Muscle of leg (tissue), 11 donors: ENCODE measurements around the gene XIRP1. TPM values are rescaled to one million over a fixed set of nuclear protein-coding genes. Genes with fewer than 3 reads are reported as not detected.

Experiments used
- DNase-seq: peaks from one replicate; pipeline ENCODE4 v3.0.0; 2013
- H3K27ac ChIP-seq: one replicate; pipeline ENCODE4 v1.5.1; 2013; ENCODE audit warnings: mild to moderate bottlenecking, low read length, control low read depth
- H3K27me3 ChIP-seq: one replicate; pipeline ENCODE4 v1.6.1; 2013; ENCODE audit warnings: low read length; ENCODE audit not compliant: control insufficient read depth, insufficient read depth
- H3K36me3 ChIP-seq: one replicate; pipeline ENCODE4 v1.6.1; 2013; ENCODE audit warnings: low read length; ENCODE audit not compliant: control insufficient read depth, insufficient read depth
- H3K4me1 ChIP-seq: one replicate; pipeline ENCODE4 v1.6.1; 2013; ENCODE audit warnings: low read length; ENCODE audit not compliant: control insufficient read depth, insufficient read depth
- H3K4me3 ChIP-seq: one replicate; pipeline ENCODE4 v1.5.1; 2013; ENCODE audit warnings: low read length, control low read depth
- H3K9me3 ChIP-seq: replicated peaks from 2 replicates; pipeline ENCODE4 v1.6.1; 2013; ENCODE audit warnings: low read depth, low read length; ENCODE audit not compliant: control insufficient read depth
- WGBS: methylation state at CpG from one replicate; pipeline ENCODE4 v1.1.5; 2013; ENCODE audit warnings: missing lambda C conversion rate; ENCODE audit not compliant: insufficient coverage; 5-methylcytosine and 5-hydroxymethylcytosine counted together
- polyA plus RNA-seq, 8 donors: library from polyadenylated mRNA; unstranded; fragments of 120-200 nt; gene quantifications; one replicate each; pipeline versions ENCODE4 v1.2.1 to v1.2.3, GENCODE V29; 2013; ENCODE audit warnings: inconsistent platforms in 1 of 8, low replicate concordance in 1 of 8; ENCODE audit not compliant: insufficient read length in 8 of 8, insufficient read depth in 1 of 8
- total RNA-seq: library from RNA; stranded (reverse); fragments of 120-200 nt; gene quantifications from one replicate; pipeline ENCODE4 v1.2.4, GENCODE V29; 2013

The XIRP1 gene
- total and polyA plus RNA-seq, 9 donors: 79.4 to 271 (median 145) TPM

DNA sequence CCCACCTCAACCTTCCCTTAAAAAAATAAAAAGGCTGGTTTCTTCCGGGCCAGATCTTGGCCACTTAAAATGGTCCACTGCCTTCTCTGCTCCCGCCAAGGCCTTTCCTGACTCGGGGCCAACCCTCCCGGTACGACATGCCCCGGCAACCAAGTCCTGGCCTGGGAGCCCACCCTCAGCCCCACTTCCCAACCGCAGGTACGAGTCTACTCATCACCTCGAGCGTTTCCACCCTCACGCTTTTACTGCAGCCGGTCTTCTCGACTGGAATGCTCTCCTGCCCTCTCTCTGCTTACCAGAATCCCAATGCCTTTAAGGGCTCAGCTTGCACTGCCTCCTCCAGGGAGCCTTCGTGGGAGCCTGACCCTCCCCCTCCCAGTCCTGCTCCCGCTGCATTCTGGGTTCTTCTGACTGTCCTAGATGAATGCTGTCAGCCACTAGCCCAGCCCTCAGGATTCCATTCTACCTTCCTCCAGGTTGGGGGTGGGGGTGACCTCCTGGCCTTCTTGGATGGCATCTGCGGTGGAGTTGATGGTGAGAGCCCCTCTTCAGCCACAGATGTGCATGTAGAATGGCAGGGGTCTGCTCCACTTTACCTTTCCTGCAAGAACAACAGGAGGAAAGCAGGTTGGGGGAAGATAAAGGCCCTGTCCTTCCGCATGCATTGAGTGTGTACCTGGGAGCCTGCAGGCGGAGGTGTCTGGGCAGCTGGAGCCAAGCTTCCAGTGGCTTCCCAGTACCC, 37.9 kb downstream of the XIRP1 start:
- Histone ChIP-seq H3K27me3 (no peaks in the 10 kb centered on the region), H3K4me3 (no peak overlapping the region), H3K27ac (peak overlapping the region; percentile 6), H3K4me1 (peaks cover 37% of the 10 kb centered on the region), H3K9me3 (no peaks in the 10 kb centered on the region), H3K36me3 (no peaks in the 10 kb centered on the region)
- WGBS: 38% methylated on average over 15 of the region's 18 CpGs
- DNase-seq: no peak

GRCh38 chr3:39153977-39154279, 38.5 kb downstream of the XIRP1 start:
- Histone ChIP-seq H3K9me3 (no peaks in the 10 kb centered on the region), H3K4me3 (peak overlapping the region; percentile 33), H3K36me3 (no peaks in the 10 kb centered on the region), H3K27ac (peak overlapping the region; percentile 66), H3K4me1 (peaks cover 40% of the 10 kb centered on the region), H3K27me3 (no peaks in the 10 kb centered on the region)
- DNase-seq: no peak
- WGBS: no CpG with 5 or more reads among the region's 9 CpGs

DNA sequence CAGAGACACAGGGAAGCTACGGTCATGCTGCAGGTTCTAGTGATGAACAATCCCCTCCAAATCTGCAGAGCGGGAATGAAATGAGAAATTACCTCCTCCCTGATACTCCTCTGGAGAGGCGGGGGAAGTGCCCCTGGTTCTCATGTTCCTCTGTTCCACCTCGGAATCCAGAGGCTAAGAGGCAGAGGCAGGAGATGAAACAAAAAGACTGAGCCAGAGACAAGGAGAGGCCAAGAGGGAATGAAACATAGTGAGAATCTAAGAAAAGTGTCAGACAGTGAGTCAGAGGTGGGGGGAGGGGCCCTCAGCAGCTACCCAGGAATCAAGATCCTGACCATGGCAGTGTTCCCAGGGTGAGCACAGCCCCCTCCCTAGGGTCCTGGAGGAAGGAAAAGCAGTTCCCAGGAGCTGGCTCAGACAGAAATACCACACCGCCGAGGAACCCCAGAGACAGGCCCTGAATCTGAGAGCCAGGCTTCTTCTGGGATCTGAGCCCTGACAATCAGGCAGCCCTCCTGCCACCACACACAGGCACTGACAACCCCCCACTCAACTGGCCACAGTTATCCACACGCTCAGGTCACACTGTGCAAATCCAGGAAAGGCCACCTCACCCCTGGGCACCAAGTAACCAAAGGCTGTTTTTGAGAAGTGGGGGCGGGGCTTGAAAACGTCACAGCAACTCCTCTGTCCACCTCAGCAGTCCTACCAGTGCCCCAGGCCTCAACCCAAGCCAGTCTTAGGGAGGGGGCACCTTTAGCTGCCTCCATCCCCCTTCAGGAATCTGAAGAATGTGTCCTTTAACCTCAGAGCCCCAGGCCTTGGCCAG, 41.4 kb downstream of the XIRP1 start:
- Histone ChIP-seq H3K27me3 (no peaks in the 10 kb centered on the region), H3K27ac (peak overlapping the region; percentile 95), H3K4me3 (peak overlapping the region; percentile 69), H3K4me1 (peaks cover 69% of the 10 kb centered on the region), H3K36me3 (peaks cover 2% of the 10 kb centered on the region), H3K9me3 (no peaks in the 10 kb centered on the region)
- DNase-seq: peak; percentile 91
- WGBS: 17% methylated on average over 5 of the region's 9 CpGs

- WGBS: 20% methylated on average over 3 of the region's 5 CpGs
- no peak for DNase-seq
Measured at GRCh38 chr3:39150148-39150802, 42.1 kb downstream of the XIRP1 start.

GRCh38 chr3:39149498-39150147, 42.8 kb downstream of the XIRP1 start:
- DNase-seq: no peak
- Histone ChIP-seq H3K36me3 (peaks cover 13% of the 10 kb centered on the region), H3K9me3 (no peaks in the 10 kb centered on the region), H3K4me1 (peaks cover 71% of the 10 kb centered on the region), H3K27me3 (no peaks in the 10 kb centered on the region), H3K27ac (no peak overlapping the region), H3K4me3 (no peak overlapping the region)
- 41% methylated on average over 2 of the region's 3 CpGs for WGBS

More at GRCh38 chr3:39150148-39150802, 42.1 kb downstream of the XIRP1 start:
- H3K27ac ChIP-seq: peak overlapping the region; percentile 95
- no peaks in the 10 kb centered on the region for H3K9me3 ChIP-seq
- H3K4me3 ChIP-seq: no peak overlapping the region
- peaks cover 6% of the 10 kb centered on the region for H3K36me3 ChIP-seq
- no peaks in the 10 kb centered on the region for H3K27me3 ChIP-seq
- H3K4me1 ChIP-seq: peaks cover 71% of the 10 kb centered on the region

DNA sequence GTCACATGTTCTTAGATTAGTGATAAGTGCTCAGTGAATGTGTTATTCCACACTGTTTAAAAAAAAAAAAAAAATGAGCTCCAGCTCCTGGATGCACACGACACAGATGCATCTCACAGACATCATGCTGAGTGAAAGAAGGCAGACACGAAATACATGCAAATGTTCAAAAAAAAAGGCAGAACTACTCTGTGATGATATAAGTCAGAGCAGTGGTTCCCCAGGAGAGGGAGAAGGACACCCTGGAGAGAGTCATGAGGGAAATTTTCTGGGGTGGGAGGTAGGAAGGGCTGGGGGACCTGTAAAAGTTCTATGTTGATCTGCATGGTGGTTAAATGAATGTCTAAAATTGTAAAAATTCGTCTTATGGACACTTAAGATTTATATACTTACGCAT, 43.3 kb downstream of the XIRP1 start:
- Histone ChIP-seq H3K4me3 (no peak overlapping the region), H3K9me3 (no peaks in the 10 kb centered on the region), H3K36me3 (peaks cover 18% of the 10 kb centered on the region), H3K27ac (peak overlapping the region; percentile 87), H3K27me3 (no peaks in the 10 kb centered on the region), H3K4me1 (peaks cover 73% of the 10 kb centered on the region)
- 100% methylated on average over 1 of the region's 4 CpGs for WGBS
- no peak for DNase-seq

- no peak for DNase-seq
- no peaks in the 10 kb centered on the region for H3K9me3 ChIP-seq
- WGBS: 55% methylated on average over 4 of the region's 9 CpGs
- H3K4me1 ChIP-seq: peaks cover 77% of the 10 kb centered on the region
- H3K27ac ChIP-seq: peak overlapping the region; percentile 87
- peaks cover 24% of the 10 kb centered on the region for H3K36me3 ChIP-seq
- H3K4me3 ChIP-seq: no peak overlapping the region
- H3K27me3 ChIP-seq: no peaks in the 10 kb centered on the region
Measured at GRCh38 chr3:39148435-39149058, 43.8 kb downstream of the XIRP1 start.

- Histone ChIP-seq H3K4me3 (no peak overlapping the region), H3K36me3 (peaks cover 30% of the 10 kb centered on the region), H3K27ac (peak overlapping the region; percentile 87), H3K27me3 (no peaks in the 10 kb centered on the region), H3K4me1 (peaks cover 79% of the 10 kb centered on the region), H3K9me3 (no peaks in the 10 kb centered on the region)
- 34% methylated on average over 4 of the region's 9 CpGs for WGBS
- DNase-seq: peak; percentile 73
Measured at GRCh38 chr3:39147711-39148434, 44.5 kb downstream of the XIRP1 start.
